Peyer's patch (tissue), 4 donors: Measurements from ENCODE around the gene ARHGAP11B.
"Not testable (repeated sequence)": the region's sequence is repeated elsewhere in the genome, so short reads cannot be mapped to it uniquely, and the experiment has no call there.

Source experiments
- POLR2A ChIP-seq, 2 donors: fragments of 450-650 bp; IDR thresholded peaks; one replicate each; pipeline ENCODE4 v1.5.1; 2017; ENCODE audit warnings: antibody characterized with exemption in 2 of 2, mild to moderate bottlenecking in 2 of 2, moderate library complexity in 2 of 2
- TF ChIP-seq, protein P1 (sequence below), 6 experiments: fragments of 450-650 bp in 4 of 6; fragments of 200-600 bp in 2 of 6; sonication (generic) in 1 of 6; IDR thresholded peaks; one replicate each; pipeline ENCODE4 v1.5.1; 2017 to 2019; ENCODE audit warnings: antibody characterized with exemption in 6 of 6, mild to moderate bottlenecking in 3 of 6, moderate library complexity in 1 of 6

DNA sequence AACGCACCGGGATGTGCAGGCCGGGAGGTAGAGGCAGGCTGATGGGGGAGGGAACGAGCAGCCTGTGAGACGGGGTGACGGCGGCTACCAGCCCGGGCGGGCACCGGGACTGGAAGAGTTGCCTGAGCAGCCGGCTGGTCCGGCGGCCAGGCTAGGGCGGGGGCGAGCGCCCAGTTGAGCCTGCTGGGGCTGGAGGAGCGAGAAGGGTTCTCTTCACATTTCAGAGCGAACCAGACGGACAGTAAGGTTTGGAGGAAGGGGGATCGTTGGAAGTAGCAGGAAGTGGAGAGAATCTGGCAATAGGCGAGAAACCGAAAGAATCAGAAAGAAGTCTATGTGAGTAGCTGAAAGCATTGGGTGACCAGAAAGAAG is 252 bp downstream of the ARHGAP11B start:
- TF ChIP-seq, protein P1, sequence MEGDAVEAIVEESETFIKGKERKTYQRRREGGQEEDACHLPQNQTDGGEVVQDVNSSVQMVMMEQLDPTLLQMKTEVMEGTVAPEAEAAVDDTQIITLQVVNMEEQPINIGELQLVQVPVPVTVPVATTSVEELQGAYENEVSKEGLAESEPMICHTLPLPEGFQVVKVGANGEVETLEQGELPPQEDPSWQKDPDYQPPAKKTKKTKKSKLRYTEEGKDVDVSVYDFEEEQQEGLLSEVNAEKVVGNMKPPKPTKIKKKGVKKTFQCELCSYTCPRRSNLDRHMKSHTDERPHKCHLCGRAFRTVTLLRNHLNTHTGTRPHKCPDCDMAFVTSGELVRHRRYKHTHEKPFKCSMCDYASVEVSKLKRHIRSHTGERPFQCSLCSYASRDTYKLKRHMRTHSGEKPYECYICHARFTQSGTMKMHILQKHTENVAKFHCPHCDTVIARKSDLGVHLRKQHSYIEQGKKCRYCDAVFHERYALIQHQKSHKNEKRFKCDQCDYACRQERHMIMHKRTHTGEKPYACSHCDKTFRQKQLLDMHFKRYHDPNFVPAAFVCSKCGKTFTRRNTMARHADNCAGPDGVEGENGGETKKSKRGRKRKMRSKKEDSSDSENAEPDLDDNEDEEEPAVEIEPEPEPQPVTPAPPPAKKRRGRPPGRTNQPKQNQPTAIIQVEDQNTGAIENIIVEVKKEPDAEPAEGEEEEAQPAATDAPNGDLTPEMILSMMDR (IDR thresholded peaks at IDR 0.05) = not testable (repeated sequence)
- TF ChIP-seq POLR2A (IDR thresholded peaks at IDR 0.05) = not testable (repeated sequence)
